H1 (cell line): ENCODE data around the gene SYNDIG1. TPM values are rescaled to one million over a fixed set of nuclear protein-coding genes. Genes with fewer than 3 reads are reported as not detected.

Source experiments
- CTCF ChIA-PET: fragments of 300-600 bp; sonication (Branson Sonifier 250); formaldehyde crosslinking; loops from one replicate; lab custom pipeline; 2021; ENCODE audit not compliant: partially characterized antibody; lab: Charles Lee
- POLR2A ChIA-PET: fragments of 300-600 bp; sonication (Branson Sonifier 250); formaldehyde crosslinking; loops from one replicate; lab custom pipeline; 2021; ENCODE audit warnings: inconsistent platforms; ENCODE audit not compliant: partially characterized antibody; lab: Charles Lee
- DNase-seq, 2 experiments: peaks; one replicate each; pipeline versions ENCODE4 v3.0.0 to v3.0.0-alpha.2; 2010 to 2022; ENCODE audit warnings: low spot score in 2 of 2, low read depth in 1 of 2, mixed read lengths in 1 of 2
- FAIRE-seq: peaks from 2 replicates; lab custom pipeline; 2011; peaks lifted over from hg19 to GRCh38; lab: Jason Lieb, UNC
- H2AFZ ChIP-seq: 2 replicates; pipeline ENCODE4 v1.8.1; 2012; ENCODE audit warnings: low read length, inconsistent platforms
- H2AK5ac ChIP-seq: 2 replicates; pipeline ENCODE4 v1.6.1; 2013; ENCODE audit warnings: low read depth, low read length
- H2BK120ac ChIP-seq: replicated peaks from 2 replicates; pipeline ENCODE3; 2013; ENCODE audit warnings: low read depth, low read length, inconsistent platforms
- H2BK12ac ChIP-seq: 2 replicates; pipeline ENCODE4 v1.6.1; 2013; ENCODE audit warnings: low read depth, low read length
- H2BK15ac ChIP-seq: 2 replicates; pipeline ENCODE4 v1.6.1; 2013; ENCODE audit warnings: low read length
- H2BK20ac ChIP-seq: 2 replicates; pipeline ENCODE4 v1.6.1; 2013; ENCODE audit warnings: low read length
- H2BK5ac ChIP-seq: 2 replicates; pipeline ENCODE4 v1.6.1; 2013; ENCODE audit warnings: low read depth, low read length
- H3K14ac ChIP-seq: 2 replicates; pipeline ENCODE4 v1.6.1; 2013; ENCODE audit warnings: inconsistent platforms; ENCODE audit not compliant: insufficient read length
- H3K18ac ChIP-seq: 2 replicates; pipeline ENCODE4 v1.6.1; 2013; ENCODE audit warnings: low read length; ENCODE audit errors: extremely low read depth
- H3K23ac ChIP-seq: 2 replicates; pipeline ENCODE4 v1.6.1; 2013; ENCODE audit warnings: inconsistent platforms; ENCODE audit not compliant: insufficient read length
- H3K23me2 ChIP-seq: 2 replicates; pipeline ENCODE4 v1.6.1; 2013; ENCODE audit warnings: low read depth, low read length
- H3K27ac ChIP-seq: 2 replicates; pipeline ENCODE4 v1.6.1; 2011; ENCODE audit warnings: low read depth, low read length, inconsistent platforms
- H3K27me3 ChIP-seq, 4 experiments: replicated peaks in 1 of 4; 1 replicate in 1 of 4; 2 replicates in 3 of 4; pipeline versions ENCODE4 v1.6.1 to v1.8.1; 2011 to 2013; ENCODE audit warnings: low read length in 3 of 4, mild to moderate bottlenecking in 3 of 4, inconsistent platforms in 2 of 4, mixed read lengths in 2 of 4, moderate library complexity in 1 of 4; ENCODE audit not compliant: control insufficient read depth in 3 of 4, insufficient read depth in 3 of 4; ENCODE audit errors: extremely low read depth in 1 of 4
- H3K36me3 ChIP-seq, 4 experiments: 2 replicates each; pipeline versions ENCODE4 v1.6.1 to v1.8.1; 2011 to 2013; ENCODE audit warnings: mild to moderate bottlenecking in 4 of 4, low read length in 3 of 4, moderate library complexity in 2 of 4, control low read depth in 1 of 4, inconsistent platforms in 1 of 4; ENCODE audit not compliant: insufficient read depth in 4 of 4, control insufficient read depth in 2 of 4
- H3K4ac ChIP-seq: replicated peaks from 2 replicates; pipeline ENCODE3; 2013; ENCODE audit warnings: low read length, low read depth, mixed read lengths, inconsistent platforms; ENCODE audit not compliant: insufficient read length
- H3K4me1 ChIP-seq, 4 experiments: replicated peaks in 1 of 4; 1 replicate in 1 of 4; 2 replicates in 3 of 4; pipeline versions ENCODE4 v1.6.1 to v1.8.1; 2011 to 2013; ENCODE audit warnings: low read length in 3 of 4, inconsistent platforms in 2 of 4, mixed read lengths in 1 of 4; ENCODE audit not compliant: insufficient read depth in 4 of 4, control insufficient read depth in 3 of 4
- H3K4me2 ChIP-seq, 2 experiments: 2 replicates each; pipeline versions ENCODE4 v1.6.1 to v1.8.1; 2011 to 2013; ENCODE audit warnings: low read depth in 2 of 2, low read length in 2 of 2, control low read depth in 1 of 2, inconsistent platforms in 1 of 2, mild to moderate bottlenecking in 1 of 2; ENCODE audit not compliant: insufficient read depth in 1 of 2
- H3K4me3 ChIP-seq, 4 experiments: fragments of 200-600, 300-600 bp in 1 of 4; sonication (generic), shearing (Covaris generic), sonication (Bioruptor Twin) in 1 of 4; 2 replicates each; pipeline versions ENCODE4 v1.5.1 to v1.8.1; 2011 to 2016; ENCODE audit warnings: low read length in 4 of 4, low read depth in 3 of 4, control low read depth in 2 of 4, inconsistent platforms in 2 of 4, mild to moderate bottlenecking in 2 of 4, mixed read lengths in 1 of 4, moderate library complexity in 1 of 4; ENCODE audit not compliant: insufficient read depth in 2 of 4; ENCODE audit errors: extremely low read depth in 1 of 4
- H3K56ac ChIP-seq: replicated peaks from 2 replicates; pipeline ENCODE3; 2013; ENCODE audit warnings: low read depth, mild to moderate bottlenecking, mixed read lengths, low read length, inconsistent platforms; ENCODE audit not compliant: insufficient read length
- H3K79me1 ChIP-seq: 2 replicates; pipeline ENCODE4 v1.6.1; 2013; ENCODE audit warnings: low read depth, low read length, control low read depth
- H3K79me2 ChIP-seq, 2 experiments: 2 replicates each; pipeline versions ENCODE4 v1.6.1 to v1.8.1; 2012 to 2013; ENCODE audit warnings: low read length in 2 of 2, mild to moderate bottlenecking in 2 of 2, inconsistent platforms in 1 of 2; ENCODE audit not compliant: insufficient read depth in 2 of 2, control insufficient read depth in 1 of 2
- H3K9ac ChIP-seq, 4 experiments: replicated peaks in 1 of 4; 1 replicate in 1 of 4; 2 replicates in 3 of 4; pipeline versions ENCODE4 v1.6.1 to v1.8.1; 2011 to 2013; ENCODE audit warnings: low read depth in 3 of 4, low read length in 3 of 4, control low read depth in 2 of 4, mild to moderate bottlenecking in 2 of 4, moderate library complexity in 2 of 4, inconsistent platforms in 1 of 4; ENCODE audit errors: extremely low read depth in 1 of 4
- H3K9me3 ChIP-seq, 2 experiments: 2 replicates each; pipeline versions ENCODE4 v1.6.1 to v1.8.1; 2012 to 2013; ENCODE audit warnings: mild to moderate bottlenecking in 2 of 2, moderate library complexity in 2 of 2, control low read depth in 1 of 2, inconsistent platforms in 1 of 2, low read depth in 1 of 2, low read length in 1 of 2, mixed read lengths in 1 of 2; ENCODE audit not compliant: insufficient read depth in 2 of 2
- H4K20me1 ChIP-seq, 2 experiments: replicated peaks in 1 of 2; 2 replicates each; pipeline versions ENCODE3 to v1.8.1; 2011 to 2013; ENCODE audit warnings: inconsistent platforms in 2 of 2, low read length in 2 of 2, mild to moderate bottlenecking in 1 of 2; ENCODE audit not compliant: insufficient read depth in 2 of 2, control insufficient read depth in 1 of 2
- H4K5ac ChIP-seq: 2 replicates; pipeline ENCODE4 v1.6.1; 2013; ENCODE audit warnings: low read length, low read depth, mixed read lengths, inconsistent platforms; ENCODE audit not compliant: insufficient read length
- H4K8ac ChIP-seq: 2 replicates; pipeline ENCODE4 v1.8.0; 2013; ENCODE audit warnings: mild to moderate bottlenecking, moderate library complexity, low read length, inconsistent platforms; ENCODE audit not compliant: insufficient read depth; ENCODE audit errors: extremely low read depth
- H4K91ac ChIP-seq: replicated peaks from 2 replicates; pipeline ENCODE3; 2013; ENCODE audit warnings: low read length, mixed read lengths, inconsistent platforms; ENCODE audit not compliant: insufficient read length
- BRCA1 ChIP-seq: IDR thresholded peaks from 2 replicates; pipeline ENCODE4 v1.6.1; 2012; ENCODE audit warnings: low read depth, low read length, improper control_type of control experiment
- CEBPB ChIP-seq: IDR thresholded peaks from 2 replicates; pipeline ENCODE4 v1.6.1; 2012; ENCODE audit warnings: low read depth, low read length
- EGR1 ChIP-seq: IDR thresholded peaks from 2 replicates; pipeline ENCODE4 v1.6.1; 2011; ENCODE audit warnings: low read depth, low read length, borderline replicate concordance
- FOSL1 ChIP-seq: IDR thresholded peaks from 2 replicates; pipeline ENCODE4 v1.6.1; 2011; ENCODE audit warnings: mild to moderate bottlenecking, low read depth, low read length, moderate library complexity; ENCODE audit not compliant: insufficient read depth
- GABPA ChIP-seq: IDR thresholded peaks from 2 replicates; pipeline ENCODE4 v1.6.1; 2011; ENCODE audit warnings: mild to moderate bottlenecking, low read length, moderate library complexity, borderline replicate concordance; ENCODE audit not compliant: insufficient read depth
- JUN ChIP-seq: IDR thresholded peaks from 2 replicates; pipeline ENCODE4 v1.6.1; 2011; ENCODE audit warnings: low read depth, mild to moderate bottlenecking, improper control_type of control experiment, low read length
- POLR2AphosphoS5 ChIP-seq: IDR thresholded peaks from 2 replicates; pipeline ENCODE4 v1.6.1; 2011; ENCODE audit warnings: low read depth, low read length
- RBBP5 ChIP-seq: IDR thresholded peaks from 2 replicates; pipeline ENCODE4 v1.7.1; 2012; ENCODE audit warnings: low read depth, mild to moderate bottlenecking, inconsistent platforms, low read length, moderate library complexity, borderline replicate concordance
- SIN3A ChIP-seq, 2 experiments: IDR thresholded peaks in 1 of 2; conservative IDR thresholded peaks in 1 of 2; 2 replicates each; pipeline ENCODE4 v1.6.1; 2011 to 2012; ENCODE audit warnings: low read length in 2 of 2, improper control_type of control experiment in 1 of 2, low read depth in 1 of 2, mild to moderate bottlenecking in 1 of 2
- SIRT6 ChIP-seq: IDR thresholded peaks from one replicate; pipeline ENCODE4 v1.7.1; 2012; ENCODE audit warnings: low read length, inconsistent platforms
- SP1 ChIP-seq: IDR thresholded peaks from 2 replicates; pipeline ENCODE4 v1.6.1; 2011; ENCODE audit warnings: low read depth, low read length
- SP2 ChIP-seq: IDR thresholded peaks from 2 replicates; pipeline ENCODE4 v1.6.1; 2012; ENCODE audit warnings: mild to moderate bottlenecking, low read length, inconsistent platforms
- TCF12 ChIP-seq: IDR thresholded peaks from 2 replicates; pipeline ENCODE4 v1.6.1; 2011; ENCODE audit warnings: low read depth, mild to moderate bottlenecking, low read length
- TEAD4 ChIP-seq: IDR thresholded peaks from 2 replicates; pipeline ENCODE4 v1.6.1; 2012; ENCODE audit warnings: low read depth, low read length, inconsistent platforms, mixed read lengths
- WGBS, 2 experiments: shearing (Covaris generic) in 1 of 2; methylation state at CpG; one replicate each; pipeline versions ENCODE4 v1.1.6 to v1.1.7; 2013 to 2015; ENCODE audit warnings: low lambda C conversion rate in 2 of 2, mixed read lengths in 2 of 2, inconsistent platforms in 1 of 2, low coverage in 1 of 2, missing lambda C conversion rate in 1 of 2; ENCODE audit not compliant: insufficient replicate concordance in 2 of 2, insufficient coverage in 1 of 2, insufficient read length in 1 of 2; ENCODE audit errors: extremely low coverage in 1 of 2, missing lambda C conversion rate in 1 of 2; 5-methylcytosine and 5-hydroxymethylcytosine counted together
- polyA plus RNA-seq, 7 experiments: library from polyadenylated mRNA; depleted of rRNA in 3 of 7; stranded (reverse) in 5 of 7; unstranded in 2 of 7; fragments of >200 nt in 5 of 7; fragments of 200-250 nt in 2 of 7; gene quantifications; 1 replicate in 5 of 7; 2 replicates in 1 of 7; 4 replicates in 1 of 7; pipeline versions ENCODE4 v1.2.1 to v1.2.3, GENCODE V29; 2011 to 2013; ENCODE audit warnings: missing spikeins in 2 of 7, mixed read lengths in 2 of 7
- total RNA-seq: library from RNA; stranded (reverse); fragmentation: NEBNext Ultra II Directional; extraction: Animal tissue kit (Norgen Biotek cat#: 25700); gene quantifications from 2 replicates; pipeline ENCODE4 v1.2.1, GENCODE V29; 2021

The SYNDIG1 gene
- total and polyA plus RNA-seq, 2 of the 8 experiments (the other 6 are each of a cell fraction or from before 2014, with no cell fraction given): 6.5 to 7.8 TPM

- H3K79me2 ChIP-seq: peaks cover 0 to 25% of the 10 kb centered on the region in 2 experiments; a peak in 2 of 4 replicates
- peaks cover 4% of the 10 kb centered on the region; the same call in 1 of the 2 replicates for H3K23me2 ChIP-seq
- H3K23ac ChIP-seq: no peak overlapping the region
- WGBS, 2 experiments: 92% methylated on average over 4 of the region's 4 CpGs; no CpG with 5 or more reads in 1 of the 2 experiments
- H3K4ac ChIP-seq: no peak overlapping the region
- no peak overlapping the region for H2BK20ac ChIP-seq
- H3K27me3 ChIP-seq: no peaks in the 10 kb centered on the region
- H3K14ac ChIP-seq: no peak overlapping the region
- H3K27ac ChIP-seq: no peak overlapping the region
- H3K4me1 ChIP-seq: peaks cover 5 to 15% (median 8%) of the 10 kb centered on the region in 4 experiments; a peak in 5 of 7 replicates
- H3K56ac ChIP-seq: no peak overlapping the region
- TF ChIP-seq SP2: no peak
- no peak for TF ChIP-seq CEBPB
- no peak for TF ChIP-seq FOSL1
- TF ChIP-seq BRCA1: no peak
- no peak for TF ChIP-seq SIRT6
- TF ChIP-seq GABPA: no peak
- no peak for TF ChIP-seq EGR1
- no peak for TF ChIP-seq RBBP5
- TF ChIP-seq POLR2AphosphoS5: no peak
- TF ChIP-seq SP1: no peak
- no peak for TF ChIP-seq TCF12
- TF ChIP-seq JUN: no peak
- TF ChIP-seq SIN3A (conservative IDR thresholded peaks at IDR 0.05 in 1 of 2, IDR thresholded peaks at IDR 0.05 in 1 of 2; ENCODE audit: low read depth in 1 of 2, low read length in 2 of 2): no peak
- TF ChIP-seq TEAD4: no peak
- TF ChIP-seq, all 59 proteins: peak for 0
- Histone ChIP-seq H3K79me1 (peaks cover 14% of the 10 kb centered on the region), H3K9ac (no peak overlapping the region), H4K5ac (no peak overlapping the region), H3K4me3 (no peak overlapping the region), H2BK120ac (no peak overlapping the region), H2AFZ (no peak overlapping the region), H2AK5ac (no peak overlapping the region), H3K36me3 (peaks cover 0 to 15% (median 5%) of the 10 kb centered on the region in 4 experiments; a peak in 3 of 8 replicates), H4K20me1 (peaks cover 1 to 13% of the 10 kb centered on the region in 2 experiments), H2BK12ac (no peak overlapping the region), H4K91ac (no peak overlapping the region), H2BK15ac (no peak overlapping the region), H2BK5ac (no peak overlapping the region), H3K9me3 (no peaks in the 10 kb centered on the region), H3K4me2 (no peak overlapping the region), H4K8ac (no peak overlapping the region), H3K18ac (no peak overlapping the region)
- DNase-seq (no peak), FAIRE-seq (no peak)
- ChIA-PET CTCF (no interaction called here), POLR2A (no interaction called here)
Measured at GRCh38 chr20:24487240-24487639, 17.8 kb downstream of the SYNDIG1 start.
